HL-60 (cell line): Measurements from ENCODE around the gene CFTR.

Experiments used
- DNase-seq, 2 experiments: peaks; one replicate each; pipeline ENCODE4 v3.0.0-alpha.2; 2010 to 2020; ENCODE audit warnings: low read depth in 1 of 2, low spot score in 1 of 2
- H3K27ac ChIP-seq: fragments of 250-450 bp; sonication (Bioruptor Pico); replicated peaks from 2 replicates; pipeline ENCODE4 v1.5.1; 2020; ENCODE audit warnings: mild to moderate bottlenecking, moderate library complexity
- H3K27me3 ChIP-seq: fragments of 250-450 bp; sonication (Bioruptor Pico); 2 replicates; pipeline ENCODE4 v1.5.1; 2021; ENCODE audit warnings: mild to moderate bottlenecking, moderate library complexity; ENCODE audit not compliant: insufficient read depth, poor library complexity, severe bottlenecking
- H3K4me3 ChIP-seq: replicated peaks from 2 replicates; pipeline ENCODE4 v1.5.1; 2011; ENCODE audit warnings: mild to moderate bottlenecking, control low read depth, low read length; ENCODE audit not compliant: insufficient read depth
- GABPA ChIP-seq: IDR thresholded peaks from 2 replicates; pipeline ENCODE4 v1.6.1; 2012; ENCODE audit warnings: low read depth
- POLR2AphosphoS5 ChIP-seq: IDR thresholded peaks from 2 replicates; pipeline ENCODE4 v1.6.1; 2012; ENCODE audit warnings: low read depth
- SPI1 ChIP-seq: IDR thresholded peaks from 2 replicates; pipeline ENCODE4 v1.6.1; 2012; ENCODE audit warnings: low read depth, mild to moderate bottlenecking, borderline replicate concordance
- TF ChIP-seq, protein P1 (sequence below): IDR thresholded peaks from 2 replicates; pipeline ENCODE4 v1.6.1; 2012; ENCODE audit warnings: low read depth; ENCODE audit not compliant: insufficient replicate concordance
- TF ChIP-seq, protein P2 (sequence below): IDR thresholded peaks from one replicate; pipeline ENCODE4 v1.5.1; 2011; ENCODE audit warnings: low read length, control low read depth, inconsistent platforms; ENCODE audit not compliant: insufficient read depth

CFTR gene

DNA sequence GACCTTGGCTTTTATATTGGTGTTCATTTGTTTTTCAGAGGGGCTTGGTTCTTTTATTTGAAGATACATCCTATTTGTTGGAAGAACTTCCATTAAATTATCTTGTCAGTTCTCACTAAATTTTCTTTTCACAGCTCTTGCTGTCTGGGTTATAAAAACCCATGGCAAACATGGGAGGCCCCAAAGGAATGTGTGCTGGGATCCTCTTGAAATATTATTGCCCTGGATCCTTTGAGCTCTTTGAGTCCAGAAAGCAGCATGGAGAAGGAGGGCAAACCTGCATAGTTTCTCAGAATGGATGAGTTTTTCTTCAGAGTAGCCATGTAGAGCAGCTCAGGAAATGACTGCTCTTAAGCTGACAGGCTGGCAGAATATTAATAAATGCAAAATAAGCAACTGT lies 206.0 kb downstream of the CFTR start:
- no peak overlapping the region for H3K27ac ChIP-seq
- H3K4me3 ChIP-seq, result no peak overlapping the region
- TF ChIP-seq POLR2AphosphoS5, result no peak
- TF ChIP-seq, protein P1, sequence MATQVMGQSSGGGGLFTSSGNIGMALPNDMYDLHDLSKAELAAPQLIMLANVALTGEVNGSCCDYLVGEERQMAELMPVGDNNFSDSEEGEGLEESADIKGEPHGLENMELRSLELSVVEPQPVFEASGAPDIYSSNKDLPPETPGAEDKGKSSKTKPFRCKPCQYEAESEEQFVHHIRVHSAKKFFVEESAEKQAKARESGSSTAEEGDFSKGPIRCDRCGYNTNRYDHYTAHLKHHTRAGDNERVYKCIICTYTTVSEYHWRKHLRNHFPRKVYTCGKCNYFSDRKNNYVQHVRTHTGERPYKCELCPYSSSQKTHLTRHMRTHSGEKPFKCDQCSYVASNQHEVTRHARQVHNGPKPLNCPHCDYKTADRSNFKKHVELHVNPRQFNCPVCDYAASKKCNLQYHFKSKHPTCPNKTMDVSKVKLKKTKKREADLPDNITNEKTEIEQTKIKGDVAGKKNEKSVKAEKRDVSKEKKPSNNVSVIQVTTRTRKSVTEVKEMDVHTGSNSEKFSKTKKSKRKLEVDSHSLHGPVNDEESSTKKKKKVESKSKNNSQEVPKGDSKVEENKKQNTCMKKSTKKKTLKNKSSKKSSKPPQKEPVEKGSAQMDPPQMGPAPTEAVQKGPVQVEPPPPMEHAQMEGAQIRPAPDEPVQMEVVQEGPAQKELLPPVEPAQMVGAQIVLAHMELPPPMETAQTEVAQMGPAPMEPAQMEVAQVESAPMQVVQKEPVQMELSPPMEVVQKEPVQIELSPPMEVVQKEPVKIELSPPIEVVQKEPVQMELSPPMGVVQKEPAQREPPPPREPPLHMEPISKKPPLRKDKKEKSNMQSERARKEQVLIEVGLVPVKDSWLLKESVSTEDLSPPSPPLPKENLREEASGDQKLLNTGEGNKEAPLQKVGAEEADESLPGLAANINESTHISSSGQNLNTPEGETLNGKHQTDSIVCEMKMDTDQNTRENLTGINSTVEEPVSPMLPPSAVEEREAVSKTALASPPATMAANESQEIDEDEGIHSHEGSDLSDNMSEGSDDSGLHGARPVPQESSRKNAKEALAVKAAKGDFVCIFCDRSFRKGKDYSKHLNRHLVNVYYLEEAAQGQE, result no peak
- TF ChIP-seq GABPA, result no peak
- TF ChIP-seq, protein P2, sequence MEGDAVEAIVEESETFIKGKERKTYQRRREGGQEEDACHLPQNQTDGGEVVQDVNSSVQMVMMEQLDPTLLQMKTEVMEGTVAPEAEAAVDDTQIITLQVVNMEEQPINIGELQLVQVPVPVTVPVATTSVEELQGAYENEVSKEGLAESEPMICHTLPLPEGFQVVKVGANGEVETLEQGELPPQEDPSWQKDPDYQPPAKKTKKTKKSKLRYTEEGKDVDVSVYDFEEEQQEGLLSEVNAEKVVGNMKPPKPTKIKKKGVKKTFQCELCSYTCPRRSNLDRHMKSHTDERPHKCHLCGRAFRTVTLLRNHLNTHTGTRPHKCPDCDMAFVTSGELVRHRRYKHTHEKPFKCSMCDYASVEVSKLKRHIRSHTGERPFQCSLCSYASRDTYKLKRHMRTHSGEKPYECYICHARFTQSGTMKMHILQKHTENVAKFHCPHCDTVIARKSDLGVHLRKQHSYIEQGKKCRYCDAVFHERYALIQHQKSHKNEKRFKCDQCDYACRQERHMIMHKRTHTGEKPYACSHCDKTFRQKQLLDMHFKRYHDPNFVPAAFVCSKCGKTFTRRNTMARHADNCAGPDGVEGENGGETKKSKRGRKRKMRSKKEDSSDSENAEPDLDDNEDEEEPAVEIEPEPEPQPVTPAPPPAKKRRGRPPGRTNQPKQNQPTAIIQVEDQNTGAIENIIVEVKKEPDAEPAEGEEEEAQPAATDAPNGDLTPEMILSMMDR, result no peak
- no peak for TF ChIP-seq SPI1
- H3K27me3 ChIP-seq, result no peaks in the 10 kb centered on the region
- no peak for DNase-seq

DNA sequence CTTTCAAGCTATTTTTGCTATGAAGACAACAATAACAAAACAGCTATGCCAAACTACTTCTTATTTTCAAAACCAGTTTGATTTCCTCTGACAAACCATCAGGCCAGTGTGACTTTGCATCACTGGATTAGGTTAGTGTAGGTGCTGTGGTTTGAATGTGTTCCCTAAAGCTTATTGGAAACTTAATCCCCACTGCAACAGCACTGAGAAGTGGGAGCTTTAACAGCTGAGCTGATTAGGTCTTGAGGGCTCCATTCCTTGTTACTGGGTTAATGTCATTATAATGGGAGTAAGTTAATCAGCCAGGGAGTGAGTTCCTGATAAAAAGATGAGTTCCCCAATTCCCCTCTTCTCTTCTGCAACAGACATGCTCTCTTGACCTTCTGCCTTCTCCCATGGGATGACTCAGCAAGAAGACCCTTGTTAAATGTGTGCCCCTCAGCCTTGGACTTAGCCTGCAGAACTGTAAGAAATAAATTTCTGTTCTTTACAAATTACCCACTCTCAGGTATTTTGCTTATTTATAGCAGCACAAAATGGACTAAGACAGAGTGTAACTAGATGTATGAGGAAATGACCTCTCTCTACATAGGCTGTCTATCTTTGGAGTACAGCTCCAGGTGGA lies 206.6 kb downstream of the CFTR start:
- no peak overlapping the region for H3K27ac ChIP-seq

DNA sequence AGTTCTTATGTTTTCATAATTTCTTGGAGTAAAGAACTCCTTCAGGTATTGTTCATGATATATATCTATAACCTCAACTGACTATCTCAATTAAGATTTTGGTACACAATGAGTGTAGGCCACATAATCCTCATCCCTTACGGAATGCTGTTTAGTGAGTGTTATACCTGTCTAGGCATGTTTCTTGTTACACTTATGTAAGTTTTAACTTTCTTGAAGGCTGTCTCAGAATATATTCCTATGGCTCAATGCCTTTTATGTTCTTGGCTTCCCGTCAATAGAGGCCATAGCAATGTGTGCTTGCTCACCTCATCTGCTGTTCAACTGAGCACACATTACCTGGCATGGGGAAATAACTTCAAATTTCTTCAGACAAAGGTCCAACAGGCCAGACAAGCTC lies 208.3 kb downstream of the CFTR start:
- TF ChIP-seq SPI1, result no peak
- TF ChIP-seq POLR2AphosphoS5, result no peak
- TF ChIP-seq, protein P1, result no peak
- TF ChIP-seq, protein P2, result no peak
- TF ChIP-seq GABPA, result no peak
- no peak overlapping the region for H3K27ac ChIP-seq
- no peaks in the 10 kb centered on the region for H3K27me3 ChIP-seq
- no peak overlapping the region for H3K4me3 ChIP-seq
- no peak for DNase-seq

More for the DNA sequence above, 206.6 kb downstream of the CFTR start:
- TF ChIP-seq, protein P2, result no peak
- TF ChIP-seq, protein P1, result no peak
- no peak for DNase-seq
- no peaks in the 10 kb centered on the region for H3K27me3 ChIP-seq
- no peak overlapping the region for H3K4me3 ChIP-seq
